Measurements from ENCODE around the gene RRP15. TPM values are rescaled to one million over a fixed set of nuclear protein-coding genes. Genes with fewer than 3 reads are reported as not detected.

RRP15 gene
- polyA plus RNA-seq, 1 experiment, result 7.9 TPM

DNA sequence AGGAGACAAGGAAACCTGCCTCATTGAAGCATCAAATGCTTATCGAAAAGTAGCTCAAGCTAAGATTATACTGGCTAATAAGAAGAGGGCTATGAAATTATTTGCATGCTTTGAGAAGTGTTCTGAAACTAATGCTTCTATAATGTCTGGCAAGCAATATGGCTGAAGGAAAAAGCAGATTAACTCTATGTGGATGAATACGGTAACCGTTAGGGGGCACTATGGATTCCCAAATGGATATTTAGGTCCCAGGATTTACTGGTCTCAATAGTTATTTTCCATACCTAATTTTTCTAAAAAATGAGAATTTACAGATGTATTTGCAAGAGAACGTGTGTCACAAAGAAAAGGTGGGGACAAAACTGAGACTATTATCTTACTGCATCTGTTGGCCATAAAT, 34.6 kb upstream of the RRP15 start:
- Histone ChIP-seq H3K9me3 (ENCODE audit: control insufficient read depth, insufficient read depth, low read length) (no peaks in the 10 kb centered on the region), H3K27me3 (ENCODE audit: control insufficient read depth, insufficient read depth, low read length) (no peaks in the 10 kb centered on the region), H3K4me3 (ENCODE audit: low read depth, low read length) (no peak overlapping the region), H3K27ac (ENCODE audit: low read depth, low read length) (no peak overlapping the region)
- DNase-seq (ENCODE audit: low read depth, low spot score), result no peak
- ChIA-PET POLR2A (no interaction called here), CTCF (no interaction called here)
- no peak; the same call in 1 of the 2 replicates for TF ChIP-seq CTCF (IDR thresholded peaks at IDR 0.05; ENCODE audit: low read depth, low read length)

DNA sequence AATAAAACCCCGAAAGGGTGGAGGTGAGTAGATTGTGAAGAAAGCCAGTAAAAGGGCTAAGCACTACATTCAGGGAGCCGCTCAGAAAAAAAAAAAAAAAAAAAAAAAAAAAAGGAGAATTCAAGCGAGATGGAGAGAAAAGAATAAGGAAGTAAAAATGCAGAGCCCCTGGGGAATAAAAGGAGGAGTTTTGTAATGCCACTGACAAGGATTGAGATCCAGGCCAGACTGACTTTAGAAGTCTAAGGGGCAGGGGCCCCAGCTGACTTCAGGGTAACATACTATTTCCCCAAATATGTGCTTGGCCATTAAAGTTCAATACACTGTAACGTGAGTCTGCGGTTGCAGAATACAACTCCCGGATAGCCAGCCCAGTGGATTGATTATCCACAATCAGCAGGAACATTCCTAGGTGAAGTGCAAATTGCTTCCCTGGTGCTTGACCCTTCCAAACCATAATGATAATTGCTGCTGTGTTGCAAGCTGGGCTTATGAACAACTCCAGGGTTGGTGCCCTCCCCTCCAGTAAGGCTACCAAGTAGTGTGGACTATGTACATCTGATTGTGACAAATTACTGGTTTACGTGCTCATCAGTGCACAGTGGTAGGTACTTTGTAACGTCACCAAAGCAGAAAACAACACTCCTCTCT, 30.7 kb upstream of the RRP15 start:
- H3K27me3 ChIP-seq (ENCODE audit: control insufficient read depth, insufficient read depth, low read length), result no peaks in the 10 kb centered on the region
- H3K27ac ChIP-seq (ENCODE audit: low read depth, low read length), result no peak overlapping the region
- H3K4me3 ChIP-seq (ENCODE audit: low read depth, low read length), result no peak overlapping the region
- ChIA-PET POLR2A (no interaction called here), CTCF (no interaction called here)
- DNase-seq (ENCODE audit: low read depth, low spot score), result no peak
- H3K9me3 ChIP-seq (ENCODE audit: control insufficient read depth, insufficient read depth, low read length), result no peaks in the 10 kb centered on the region
- no peak for TF ChIP-seq CTCF (IDR thresholded peaks at IDR 0.05; ENCODE audit: low read depth, low read length)

DNA sequence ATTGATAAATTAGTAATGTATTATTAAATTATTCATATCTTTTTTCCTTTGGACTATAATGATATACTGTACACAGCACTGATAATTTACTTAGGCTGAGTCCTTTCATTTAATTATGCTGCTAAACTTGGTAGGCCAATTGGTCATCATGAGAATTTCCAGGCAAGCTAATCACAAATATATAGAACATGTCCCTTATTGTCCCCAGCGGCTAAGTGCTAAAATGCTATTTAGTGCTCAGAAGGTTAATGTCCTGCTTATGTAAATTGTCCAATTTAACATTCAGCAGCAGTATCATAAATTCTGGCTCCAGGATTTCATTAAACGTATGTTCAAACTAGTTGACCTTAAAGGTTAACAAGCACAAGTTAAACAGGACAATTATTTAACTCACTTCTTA, 30.0 kb upstream of the RRP15 start:
- ChIA-PET POLR2A (no interaction called here), CTCF (no interaction called here)
- Histone ChIP-seq H3K4me3 (ENCODE audit: low read depth, low read length) (no peak overlapping the region), H3K9me3 (ENCODE audit: control insufficient read depth, insufficient read depth, low read length) (no peaks in the 10 kb centered on the region), H3K27me3 (ENCODE audit: control insufficient read depth, insufficient read depth, low read length) (no peaks in the 10 kb centered on the region), H3K27ac (ENCODE audit: low read depth, low read length) (no peak overlapping the region)
- no peak for DNase-seq (ENCODE audit: low read depth, low spot score)
- no peak for TF ChIP-seq CTCF (IDR thresholded peaks at IDR 0.05; ENCODE audit: low read depth, low read length)

DNA sequence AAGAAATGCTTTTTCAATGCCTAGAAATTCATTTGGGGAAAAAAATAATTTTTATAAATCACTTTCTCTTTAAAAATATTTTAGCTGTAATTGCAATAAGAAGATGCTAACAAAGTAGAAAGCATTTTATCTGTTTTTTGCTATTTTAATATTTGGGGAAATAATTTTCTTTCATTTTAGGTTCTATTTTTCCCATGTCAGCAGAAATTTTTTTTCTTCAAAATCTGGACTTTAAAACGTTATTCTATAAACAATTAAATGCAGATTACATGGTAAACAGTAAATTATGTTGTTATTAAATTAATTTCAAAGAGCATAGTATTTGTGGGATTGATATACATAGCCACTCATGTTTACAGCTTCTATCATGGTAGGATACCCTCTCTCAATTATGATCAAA, 27.7 kb upstream of the RRP15 start:
- CTCF ChIA-PET, result no interaction called here

GRCh38 chr1:218257971-218258370, 27.1 kb upstream of the RRP15 start:
- Histone ChIP-seq H3K4me3 (ENCODE audit: low read depth, low read length) (no peak overlapping the region), H3K27ac (ENCODE audit: low read depth, low read length) (no peak overlapping the region), H3K9me3 (ENCODE audit: control insufficient read depth, insufficient read depth, low read length) (no peaks in the 10 kb centered on the region), H3K27me3 (ENCODE audit: control insufficient read depth, insufficient read depth, low read length) (no peaks in the 10 kb centered on the region)
- ChIA-PET CTCF (no interaction called here), POLR2A (no interaction called here)
- DNase-seq (ENCODE audit: low read depth, low spot score), result no peak
- TF ChIP-seq CTCF (IDR thresholded peaks at IDR 0.05; ENCODE audit: low read depth, low read length), result no peak

More for the DNA sequence above, 27.7 kb upstream of the RRP15 start:
- DNase-seq (ENCODE audit: low read depth, low spot score), result no peak
- Histone ChIP-seq H3K4me3 (ENCODE audit: low read depth, low read length) (no peak overlapping the region), H3K27me3 (ENCODE audit: control insufficient read depth, insufficient read depth, low read length) (no peaks in the 10 kb centered on the region), H3K9me3 (ENCODE audit: control insufficient read depth, insufficient read depth, low read length) (no peaks in the 10 kb centered on the region), H3K27ac (ENCODE audit: low read depth, low read length) (no peak overlapping the region)
- POLR2A ChIA-PET, result no interaction called here
- TF ChIP-seq CTCF (IDR thresholded peaks at IDR 0.05; ENCODE audit: low read depth, low read length), result no peak
